ENCODE measurements around the gene WFIKKN2.

Gene WFIKKN2

DNA sequence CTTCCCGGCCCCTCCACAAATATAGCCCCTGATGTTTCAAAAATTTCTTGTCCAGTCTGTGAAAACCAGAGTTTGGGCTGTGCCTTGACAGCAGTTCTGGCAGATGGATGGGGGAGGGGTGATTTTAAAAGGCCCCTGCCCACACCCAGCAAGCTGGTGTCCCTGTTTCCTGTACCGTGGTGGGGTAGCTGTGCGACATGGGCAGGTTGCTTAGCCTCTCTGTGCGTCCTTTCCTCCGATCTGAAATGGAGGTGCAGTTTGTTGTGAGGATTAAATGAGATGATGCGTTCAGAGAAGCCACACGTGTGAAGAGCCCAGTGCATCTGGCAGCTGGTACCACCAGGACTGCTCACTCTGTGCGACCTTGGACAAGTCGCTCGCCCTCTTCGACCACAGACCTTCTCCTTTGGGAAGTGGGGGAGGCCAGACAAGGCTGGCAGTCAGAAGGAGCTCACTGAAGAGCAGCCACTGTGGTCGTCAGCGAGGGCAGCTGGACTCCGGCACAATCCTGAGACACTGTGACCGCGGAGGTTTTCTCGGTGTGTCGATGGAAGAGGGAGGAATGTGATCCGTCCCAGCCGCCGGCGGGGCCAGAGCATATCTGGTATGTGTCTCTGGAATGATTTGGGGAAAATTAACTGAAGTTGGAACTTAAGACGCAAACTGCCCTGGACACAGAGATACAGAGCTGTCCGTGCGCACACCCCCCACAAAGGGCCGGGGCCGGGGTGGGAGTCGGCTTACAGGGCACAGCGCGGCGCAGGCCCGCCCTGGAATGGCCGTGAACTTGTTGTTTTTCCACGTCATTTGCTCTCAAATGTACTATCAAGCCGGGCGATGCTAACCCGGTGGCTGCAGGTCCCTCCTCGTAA, 721 bp upstream of the WFIKKN2 start:
- H3K27ac Mint-ChIP-seq = no peak overlapping the region
- no peaks in the 10 kb centered on the region for H3K4me1 Mint-ChIP-seq
- H3K27me3 Mint-ChIP-seq = peaks cover 19% of the 10 kb centered on the region
- H3K4me3 Mint-ChIP-seq = no peak overlapping the region
- no peaks in the 10 kb centered on the region for H3K9me3 Mint-ChIP-seq
- H3K36me3 Mint-ChIP-seq = no peaks in the 10 kb centered on the region
- ATAC-seq (ENCODE audit: low read depth) = no peak
- DNase-seq (ENCODE audit: low spot score in 2 of 2) = no peak

DNA sequence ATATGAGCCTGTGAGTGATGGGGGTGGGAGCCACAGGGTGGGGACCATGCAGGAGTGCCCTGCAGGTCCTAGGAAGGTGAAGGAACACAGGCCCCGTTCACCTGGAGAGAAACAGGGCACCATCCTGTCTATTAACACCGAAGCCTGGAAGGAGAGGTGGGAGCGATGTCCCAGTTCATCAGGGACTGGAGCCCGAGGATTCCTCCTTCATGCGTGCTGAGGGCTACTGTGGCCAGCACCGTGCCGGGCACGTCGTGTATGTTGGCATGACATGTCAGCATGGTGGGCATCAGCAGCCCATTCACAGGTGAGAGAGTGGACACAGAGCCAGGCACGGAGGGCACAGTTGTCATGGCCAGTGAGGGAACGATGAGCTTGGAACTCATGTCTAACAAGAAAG, 1.4 kb downstream of the WFIKKN2 start:
- H3K4me1 Mint-ChIP-seq = peaks cover 2% of the 10 kb centered on the region
- H3K36me3 Mint-ChIP-seq = no peaks in the 10 kb centered on the region
- no peaks in the 10 kb centered on the region for H3K9me3 Mint-ChIP-seq
- H3K4me3 Mint-ChIP-seq = no peak overlapping the region
- DNase-seq (ENCODE audit: low spot score in 2 of 2) = no peak
- no peak overlapping the region for H3K27ac Mint-ChIP-seq
- no peak for ATAC-seq (ENCODE audit: low read depth)
- peaks cover 10% of the 10 kb centered on the region for H3K27me3 Mint-ChIP-seq

DNA sequence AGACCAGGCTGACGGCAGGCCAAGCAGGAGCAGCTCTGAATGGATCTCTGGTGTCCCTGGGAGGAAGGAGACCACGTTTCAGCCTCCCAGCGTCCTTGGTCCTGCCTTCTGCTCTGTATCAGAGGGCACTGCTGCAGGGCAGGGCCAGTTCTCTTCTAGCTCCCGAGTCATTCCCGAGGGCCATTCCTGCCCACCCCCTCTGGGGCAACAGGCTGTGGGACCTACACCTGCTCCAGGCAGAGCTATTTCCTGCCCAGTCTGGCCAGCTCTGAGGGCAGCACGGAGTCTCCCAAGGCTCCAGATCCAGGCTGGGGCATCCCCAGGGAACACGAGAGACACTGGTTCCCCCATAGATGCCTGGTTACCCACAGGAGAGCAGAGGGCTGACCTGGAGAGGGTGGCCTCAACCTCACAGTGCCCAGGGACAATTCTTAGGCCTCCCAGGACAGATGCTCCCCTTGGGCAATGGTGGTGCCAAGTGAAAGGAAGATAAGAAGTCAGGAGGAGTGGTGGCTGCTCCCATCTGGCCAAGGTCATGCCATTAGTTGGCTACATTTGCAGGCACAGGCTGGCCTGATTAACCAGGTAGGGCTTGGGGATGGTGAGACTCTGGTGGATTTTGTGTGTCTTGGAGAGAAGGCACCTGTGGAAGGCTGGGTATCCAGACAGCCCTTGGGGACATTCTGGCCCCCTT, 2.0 kb downstream of the WFIKKN2 start:
- H3K4me1 Mint-ChIP-seq = peaks cover 6% of the 10 kb centered on the region
- peaks cover 10% of the 10 kb centered on the region for H3K27me3 Mint-ChIP-seq
- no peak overlapping the region for H3K27ac Mint-ChIP-seq
- DNase-seq (ENCODE audit: low spot score in 2 of 2) (no peak), ATAC-seq (ENCODE audit: low read depth) (no peak)
- H3K9me3 Mint-ChIP-seq = no peaks in the 10 kb centered on the region
- H3K4me3 Mint-ChIP-seq = no peak overlapping the region
- no peaks in the 10 kb centered on the region for H3K36me3 Mint-ChIP-seq

DNA sequence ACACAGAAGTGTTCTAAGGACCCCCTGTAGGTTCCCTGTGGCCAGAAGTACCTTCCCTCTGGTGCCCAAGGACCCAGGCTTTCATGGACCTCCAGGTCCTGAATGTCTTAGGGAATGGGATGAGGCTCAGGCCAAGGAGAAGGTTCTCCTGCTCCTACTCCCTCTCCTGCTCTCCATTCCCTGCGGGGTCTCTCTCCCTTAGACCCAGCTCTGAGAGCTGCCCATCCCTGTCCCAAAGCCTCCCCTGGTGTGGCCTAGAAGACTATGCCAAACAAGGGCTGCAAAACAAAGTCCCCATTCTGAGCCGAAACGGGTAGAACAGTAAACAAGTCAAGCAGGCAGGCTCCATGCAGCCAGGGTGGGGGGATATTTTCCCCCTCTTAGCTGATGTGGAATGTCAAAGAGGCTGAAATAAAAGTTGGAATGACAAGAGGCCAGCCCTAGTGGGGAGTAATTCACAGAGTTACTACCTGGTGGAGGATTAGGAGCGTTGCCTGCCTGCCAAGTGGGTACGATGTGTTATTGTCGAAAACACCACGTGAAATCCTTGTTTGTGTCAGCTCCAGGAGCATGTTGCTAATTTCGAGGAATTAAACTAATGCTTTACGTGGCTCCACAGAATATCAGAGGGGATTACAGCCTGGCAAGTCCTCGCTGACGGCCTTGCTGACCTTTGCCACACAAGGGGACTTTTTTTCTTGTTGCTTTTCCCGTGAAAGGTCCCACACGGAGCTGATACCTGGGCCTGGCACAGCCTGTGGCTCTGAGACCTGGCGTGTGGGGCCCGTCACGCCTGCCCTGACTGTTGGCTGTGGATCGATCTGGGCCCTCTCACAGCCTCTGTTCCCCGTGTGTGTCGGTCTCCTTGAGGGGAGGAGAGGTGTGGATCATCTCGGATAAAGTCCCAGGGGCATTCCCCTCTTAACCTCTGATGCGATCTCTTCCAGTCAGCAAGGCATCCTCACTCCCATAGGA, 2.9 kb downstream of the WFIKKN2 start:
- no peak for DNase-seq (ENCODE audit: low spot score in 2 of 2)
- Mint-ChIP-seq H3K27me3 (peaks cover 7% of the 10 kb centered on the region), H3K27ac (no peak overlapping the region), H3K9me3 (no peaks in the 10 kb centered on the region), H3K4me3 (no peak overlapping the region), H3K36me3 (no peaks in the 10 kb centered on the region), H3K4me1 (peaks cover 6% of the 10 kb centered on the region)
- ATAC-seq (ENCODE audit: low read depth) = no peak

DNA sequence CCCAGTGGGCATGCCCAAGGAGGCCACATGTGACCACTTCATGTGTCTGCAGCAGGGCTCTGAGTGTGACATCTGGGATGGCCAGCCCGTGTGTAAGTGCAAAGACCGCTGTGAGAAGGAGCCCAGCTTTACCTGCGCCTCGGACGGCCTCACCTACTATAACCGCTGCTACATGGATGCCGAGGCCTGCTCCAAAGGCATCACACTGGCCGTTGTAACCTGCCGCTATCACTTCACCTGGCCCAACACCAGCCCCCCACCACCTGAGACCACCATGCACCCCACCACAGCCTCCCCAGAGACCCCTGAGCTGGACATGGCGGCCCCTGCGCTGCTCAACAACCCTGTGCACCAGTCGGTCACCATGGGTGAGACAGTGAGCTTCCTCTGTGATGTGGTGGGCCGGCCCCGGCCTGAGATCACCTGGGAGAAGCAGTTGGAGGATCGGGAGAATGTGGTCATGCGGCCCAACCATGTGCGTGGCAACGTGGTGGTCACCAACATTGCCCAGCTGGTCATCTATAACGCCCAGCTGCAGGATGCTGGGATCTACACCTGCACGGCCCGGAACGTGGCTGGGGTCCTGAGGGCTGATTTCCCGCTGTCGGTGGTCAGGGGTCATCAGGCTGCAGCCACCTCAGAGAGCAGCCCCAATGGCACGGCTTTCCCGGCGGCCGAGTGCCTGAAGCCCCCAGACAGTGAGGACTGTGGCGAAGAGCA, 4.4 kb downstream of the WFIKKN2 start:
- Mint-ChIP-seq H3K36me3 (no peaks in the 10 kb centered on the region), H3K4me3 (no peak overlapping the region), H3K9me3 (no peaks in the 10 kb centered on the region), H3K4me1 (peaks cover 6% of the 10 kb centered on the region), H3K27me3 (peaks cover 3% of the 10 kb centered on the region), H3K27ac (no peak overlapping the region)
- ATAC-seq (ENCODE audit: low read depth) (no peak), DNase-seq (ENCODE audit: low spot score in 2 of 2) (no peak)

DNA sequence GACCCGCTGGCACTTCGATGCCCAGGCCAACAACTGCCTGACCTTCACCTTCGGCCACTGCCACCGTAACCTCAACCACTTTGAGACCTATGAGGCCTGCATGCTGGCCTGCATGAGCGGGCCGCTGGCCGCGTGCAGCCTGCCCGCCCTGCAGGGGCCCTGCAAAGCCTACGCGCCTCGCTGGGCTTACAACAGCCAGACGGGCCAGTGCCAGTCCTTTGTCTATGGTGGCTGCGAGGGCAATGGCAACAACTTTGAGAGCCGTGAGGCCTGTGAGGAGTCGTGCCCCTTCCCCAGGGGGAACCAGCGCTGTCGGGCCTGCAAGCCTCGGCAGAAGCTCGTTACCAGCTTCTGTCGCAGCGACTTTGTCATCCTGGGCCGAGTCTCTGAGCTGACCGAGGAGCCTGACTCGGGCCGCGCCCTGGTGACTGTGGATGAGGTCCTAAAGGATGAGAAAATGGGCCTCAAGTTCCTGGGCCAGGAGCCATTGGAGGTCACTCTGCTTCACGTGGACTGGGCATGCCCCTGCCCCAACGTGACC, 5.0 kb downstream of the WFIKKN2 start:
- Mint-ChIP-seq H3K36me3 (no peaks in the 10 kb centered on the region), H3K27me3 (peaks cover 3% of the 10 kb centered on the region), H3K9me3 (no peaks in the 10 kb centered on the region), H3K27ac (no peak overlapping the region), H3K4me1 (peaks cover 6% of the 10 kb centered on the region), H3K4me3 (no peak overlapping the region)
- no peak for DNase-seq (ENCODE audit: low spot score in 2 of 2)
- ATAC-seq (ENCODE audit: low read depth) = no peak

DNA sequence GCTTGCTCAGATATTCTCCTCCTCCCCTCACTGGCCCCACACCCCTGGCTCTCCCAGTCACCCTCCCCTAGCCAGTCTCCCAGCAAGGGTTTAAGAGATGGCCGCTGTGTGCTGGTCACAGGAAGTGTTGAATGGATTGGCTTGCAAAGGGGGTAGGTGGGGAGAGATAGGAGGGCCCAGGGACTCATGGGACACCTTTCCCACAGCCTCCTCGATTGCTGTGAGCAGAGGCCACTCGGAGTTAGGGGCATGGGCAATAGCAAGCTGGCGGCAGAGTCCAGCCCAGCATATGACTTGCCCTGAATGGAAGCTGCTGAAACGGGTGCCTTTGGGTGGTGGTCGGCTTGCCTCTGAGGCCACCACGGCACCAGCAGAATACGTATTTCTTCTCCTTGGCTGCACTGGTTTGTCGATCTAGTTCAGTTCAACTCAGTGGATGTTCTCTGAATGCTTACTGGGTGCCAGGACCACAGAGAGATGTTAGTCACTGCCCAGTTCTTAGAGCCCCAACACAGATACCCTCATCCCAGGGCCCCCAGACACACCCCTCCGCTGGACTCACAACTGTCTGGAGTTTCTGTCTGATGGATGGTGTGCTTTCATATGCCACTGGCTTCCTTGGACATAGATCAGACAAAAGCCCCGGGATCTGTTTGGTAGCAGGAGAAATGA, 6.0 kb downstream of the WFIKKN2 start:
- Mint-ChIP-seq H3K4me1 (peaks cover 6% of the 10 kb centered on the region), H3K9me3 (no peaks in the 10 kb centered on the region), H3K27me3 (no peaks in the 10 kb centered on the region), H3K36me3 (no peaks in the 10 kb centered on the region), H3K4me3 (no peak overlapping the region), H3K27ac (no peak overlapping the region)
- ATAC-seq (ENCODE audit: low read depth) = no peak
- DNase-seq (ENCODE audit: low spot score in 2 of 2) = no peak

DNA sequence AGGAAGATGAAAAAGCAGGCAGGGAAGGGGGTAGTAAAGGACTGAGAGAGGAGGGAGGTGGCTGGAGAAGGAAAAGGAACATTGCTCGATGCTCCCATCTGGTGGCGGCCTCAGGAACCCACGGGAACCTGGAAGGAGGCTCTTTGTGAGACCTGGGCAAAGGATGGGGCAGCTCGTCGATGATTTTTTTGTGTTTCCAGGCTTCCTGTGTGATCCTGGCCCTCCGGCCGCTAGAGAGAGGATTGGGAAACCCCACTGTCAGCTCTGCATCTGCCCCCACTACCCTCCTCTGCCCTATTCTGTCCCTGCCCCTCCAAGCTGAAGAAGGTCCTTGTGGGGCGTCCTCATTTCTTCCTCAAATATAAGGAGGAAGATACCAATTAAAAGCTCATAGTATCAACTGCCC, 6.6 kb downstream of the WFIKKN2 start:
- H3K4me3 Mint-ChIP-seq = no peak overlapping the region
- no peaks in the 10 kb centered on the region for H3K27me3 Mint-ChIP-seq
- H3K9me3 Mint-ChIP-seq = no peaks in the 10 kb centered on the region
- DNase-seq (ENCODE audit: low spot score in 2 of 2) (peak in 1 of 2 donors; percentile 32), ATAC-seq (ENCODE audit: low read depth) (peak; percentile 68)
- no peaks in the 10 kb centered on the region for H3K36me3 Mint-ChIP-seq
- no peak overlapping the region for H3K27ac Mint-ChIP-seq
- H3K4me1 Mint-ChIP-seq = peaks cover 6% of the 10 kb centered on the region

DNA sequence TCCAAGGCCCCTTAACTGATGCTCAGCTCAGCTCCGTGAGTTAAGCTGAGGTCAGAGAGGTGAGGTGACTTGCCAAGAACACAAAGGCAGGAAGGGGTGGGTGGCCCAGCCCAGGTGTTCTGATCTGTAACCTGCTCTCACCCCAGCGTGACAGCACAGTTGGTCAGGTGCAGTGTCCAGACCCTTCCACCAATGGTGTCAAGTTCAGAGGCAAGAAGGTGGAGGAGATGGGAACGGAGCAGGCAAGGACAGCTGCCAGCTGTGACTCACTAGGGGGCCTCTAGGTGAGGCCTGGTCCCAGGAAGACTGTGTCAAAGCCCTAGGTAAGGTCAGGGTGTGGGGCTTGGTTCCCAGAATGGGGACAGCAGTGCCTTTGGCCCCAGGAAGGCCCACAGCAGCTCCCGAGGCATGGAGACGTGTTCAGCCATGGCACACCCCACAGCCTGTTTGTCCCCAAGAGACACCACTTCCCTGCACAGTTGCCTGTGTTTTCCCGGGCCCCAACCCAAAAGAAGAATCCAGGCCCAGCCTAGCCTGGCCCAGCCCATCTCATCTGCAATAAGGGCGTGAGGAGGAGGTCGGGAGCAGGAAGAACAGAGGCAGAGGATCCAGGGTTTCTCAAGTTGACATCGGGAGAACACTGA, 7.2 kb downstream of the WFIKKN2 start:
- Mint-ChIP-seq H3K27me3 (no peaks in the 10 kb centered on the region), H3K4me1 (peaks cover 6% of the 10 kb centered on the region), H3K27ac (no peak overlapping the region), H3K4me3 (no peak overlapping the region), H3K9me3 (no peaks in the 10 kb centered on the region), H3K36me3 (no peaks in the 10 kb centered on the region)
- DNase-seq (ENCODE audit: low spot score in 2 of 2) (no peak), ATAC-seq (ENCODE audit: low read depth) (no peak)

DNA sequence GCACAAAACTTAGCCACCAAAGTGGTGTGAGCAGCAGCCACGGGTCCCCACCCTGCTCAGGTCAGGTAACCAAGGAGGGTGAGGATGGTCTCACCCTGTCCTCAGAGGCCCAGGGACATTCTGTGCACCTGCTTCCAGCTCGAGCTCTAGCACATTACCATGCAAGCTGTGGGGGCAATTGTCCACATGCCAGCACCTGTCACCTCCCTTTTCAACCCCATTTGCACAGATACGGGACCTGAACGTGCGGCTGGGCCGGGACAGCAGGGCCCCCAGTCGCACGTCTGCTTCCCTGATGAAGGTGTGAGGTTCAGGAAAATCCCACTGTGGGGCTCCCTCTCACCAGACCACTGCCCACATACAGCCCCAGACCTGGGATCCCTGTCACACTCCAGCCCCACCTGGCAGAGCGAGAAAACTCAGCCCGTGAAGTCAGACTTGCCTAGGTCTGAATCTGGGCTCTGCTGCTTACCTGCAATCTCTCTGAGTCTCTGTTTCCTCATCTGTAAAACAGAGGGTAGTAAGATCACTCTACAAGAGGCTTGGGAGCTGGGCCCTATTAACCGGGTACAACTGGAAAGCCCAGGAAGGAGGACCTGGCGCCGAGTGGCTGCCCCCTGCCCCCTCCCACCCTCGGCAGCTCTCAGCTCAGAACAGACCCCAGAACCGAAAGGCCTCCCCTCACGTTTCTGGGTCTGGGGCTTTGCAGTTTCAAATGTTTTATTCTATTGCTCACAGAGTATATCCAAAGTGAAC, 7.9 kb downstream of the WFIKKN2 start:
- DNase-seq (ENCODE audit: low spot score in 2 of 2) = no peak
- no peak overlapping the region for H3K27ac Mint-ChIP-seq
- peaks cover under 1% of the 10 kb centered on the region for H3K9me3 Mint-ChIP-seq
- H3K36me3 Mint-ChIP-seq = peaks cover under 1% of the 10 kb centered on the region
- no peaks in the 10 kb centered on the region for H3K27me3 Mint-ChIP-seq
- peaks cover 6% of the 10 kb centered on the region for H3K4me1 Mint-ChIP-seq
- H3K4me3 Mint-ChIP-seq = no peak overlapping the region
- ATAC-seq (ENCODE audit: low read depth) = no peak

DNA sequence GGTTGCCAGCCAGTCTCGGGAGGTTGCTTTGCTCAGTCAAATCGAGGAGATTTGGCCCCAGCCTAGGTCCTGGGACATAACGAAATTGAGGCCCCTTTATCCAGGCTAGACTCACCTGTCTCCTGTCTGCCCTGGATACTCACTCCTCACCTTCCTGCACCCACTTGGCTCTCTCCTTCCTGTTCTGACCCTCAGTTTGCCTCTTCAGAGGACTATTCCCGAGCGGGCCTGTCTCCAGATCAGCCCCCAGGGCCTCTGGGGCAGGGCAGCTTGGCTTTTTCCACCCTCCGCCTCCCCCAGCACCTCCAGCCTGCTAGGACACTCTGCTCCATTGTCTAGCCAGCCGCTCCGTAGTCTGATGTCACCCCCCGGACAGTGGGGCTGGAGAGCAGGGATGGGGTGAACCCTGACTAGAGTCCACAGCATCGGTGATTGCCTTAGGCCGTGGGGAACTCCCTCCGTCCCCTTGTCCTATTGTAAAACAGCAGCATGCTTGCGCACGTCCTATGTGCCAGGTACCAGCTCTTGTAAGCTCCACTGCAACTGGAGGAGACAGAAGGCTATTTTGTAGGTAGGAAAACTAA, 8.8 kb downstream of the WFIKKN2 start:
- ATAC-seq (ENCODE audit: low read depth) = no peak
- H3K27me3 Mint-ChIP-seq = no peaks in the 10 kb centered on the region
- H3K4me1 Mint-ChIP-seq = peaks cover 6% of the 10 kb centered on the region
- H3K36me3 Mint-ChIP-seq = peaks cover 3% of the 10 kb centered on the region
- no peak overlapping the region for H3K27ac Mint-ChIP-seq
- no peak overlapping the region for H3K4me3 Mint-ChIP-seq
- H3K9me3 Mint-ChIP-seq = peaks cover 7% of the 10 kb centered on the region
- DNase-seq (ENCODE audit: low spot score in 2 of 2) = no peak
